Measurements from ENCODE around the gene BRCA2. TPM values are rescaled to one million over a fixed set of nuclear protein-coding genes. Genes with fewer than 3 reads are reported as not detected.
"Not testable (repeated sequence)": the region's sequence is repeated elsewhere in the genome, so short reads cannot be mapped to it uniquely, and the experiment has no call there.

BRCA2 gene
- total RNA-seq, 1 donor from 2014 or later = 1.9 TPM

DNA sequence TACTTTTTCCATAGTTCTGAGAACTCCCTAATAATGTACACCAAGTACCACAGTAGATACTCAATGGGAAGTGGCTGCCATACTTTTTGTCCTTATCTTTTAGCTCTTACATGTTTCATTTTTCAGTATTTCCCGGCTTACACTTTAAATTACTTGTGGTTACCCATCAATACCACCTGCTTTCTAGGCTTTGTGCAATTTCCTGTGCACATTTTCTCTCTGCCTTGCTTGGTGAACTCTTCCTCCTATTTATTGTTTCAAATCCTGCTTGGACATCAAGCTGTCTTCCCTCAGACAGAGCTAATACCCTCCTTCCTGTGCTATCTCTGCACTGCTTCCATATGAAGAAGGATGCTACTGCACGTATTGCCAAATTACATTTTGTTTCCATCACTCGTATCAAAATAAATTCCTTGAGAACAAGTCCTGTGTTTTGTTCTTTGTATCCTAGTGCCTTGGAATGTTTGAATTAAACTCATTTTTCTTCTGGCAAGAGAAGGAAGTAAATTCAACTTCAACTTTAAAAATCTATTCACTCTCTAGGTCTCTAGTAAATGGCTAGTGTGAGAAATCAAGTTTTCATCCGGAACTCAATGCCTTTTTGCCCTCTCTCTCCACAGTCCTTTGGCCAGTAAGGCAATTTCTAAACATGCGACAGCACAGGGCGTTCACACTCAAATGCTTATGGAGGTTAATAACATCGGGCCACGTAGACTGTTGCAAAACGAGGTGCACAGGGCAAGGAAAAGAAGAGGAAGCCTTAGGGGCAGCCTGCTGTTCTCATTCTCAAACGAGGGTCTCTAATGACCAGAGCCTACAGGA, 5.8 kb upstream of the BRCA2 start:
- no peak for DNase-seq (ENCODE audit: low spot score)

DNA sequence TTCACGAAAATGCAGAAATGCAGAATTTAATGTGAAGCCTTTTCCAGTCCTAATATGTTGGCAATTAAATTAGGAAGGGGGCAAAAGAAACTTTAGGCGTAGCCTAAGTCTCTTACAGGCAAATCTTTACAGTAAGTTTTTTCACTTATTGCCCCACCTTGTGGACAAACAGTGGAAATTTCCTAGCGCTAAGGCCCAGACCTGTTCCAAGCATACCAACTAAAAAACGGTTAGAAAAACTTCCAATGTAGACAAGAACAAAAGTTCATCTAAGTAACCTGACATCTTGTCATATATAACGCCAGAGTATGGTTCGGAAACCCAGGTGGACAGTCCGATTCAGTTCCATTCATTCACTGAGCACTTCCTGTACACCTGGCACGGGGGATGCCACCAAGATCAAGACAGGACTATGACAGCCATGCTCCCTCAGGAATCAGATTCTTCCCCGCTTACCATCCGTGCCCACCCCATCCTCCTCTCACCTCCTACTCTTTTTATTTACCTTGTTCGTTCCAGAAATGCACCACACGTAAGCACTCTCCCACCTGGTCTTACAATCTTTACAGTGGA, 5.1 kb upstream of the BRCA2 start:
- DNase-seq (ENCODE audit: low spot score) = no peak

DNA sequence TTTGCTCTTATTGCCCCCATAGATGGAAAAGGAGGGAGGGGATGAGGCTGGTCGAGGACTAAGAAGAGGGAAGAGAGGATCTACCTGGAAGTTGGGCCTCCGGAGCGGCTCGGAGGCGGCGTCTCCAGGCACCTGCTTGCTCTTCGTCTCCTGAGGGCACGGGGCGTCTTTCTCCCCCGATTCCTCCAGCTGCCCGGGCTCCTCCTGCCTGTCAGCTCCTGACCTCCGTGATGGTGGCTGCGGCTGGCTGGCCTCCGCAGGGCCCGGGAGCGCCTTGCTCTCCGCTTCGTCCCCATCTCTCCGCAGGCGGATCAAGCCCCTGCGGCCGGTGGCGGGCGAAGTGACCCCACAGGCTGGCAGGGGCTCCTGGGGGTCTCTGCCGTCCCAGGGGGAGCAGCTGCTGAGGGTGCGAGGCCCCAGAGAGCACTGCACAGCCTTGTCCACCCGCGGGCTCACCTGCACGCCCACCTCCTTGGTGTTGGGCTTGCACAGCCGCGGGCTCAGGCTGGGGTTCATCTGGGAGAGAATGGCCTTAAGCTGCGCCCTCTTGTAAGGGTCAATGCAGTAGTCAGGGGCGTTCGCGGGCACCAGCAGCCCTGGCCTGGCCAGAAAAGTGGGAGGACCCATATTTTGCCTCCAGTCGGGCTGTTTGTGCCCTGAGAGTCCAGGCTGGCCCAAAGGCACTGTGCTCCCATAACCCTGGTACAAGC, 4.0 kb upstream of the BRCA2 start:
- no peak for DNase-seq (ENCODE audit: low spot score)

DNA sequence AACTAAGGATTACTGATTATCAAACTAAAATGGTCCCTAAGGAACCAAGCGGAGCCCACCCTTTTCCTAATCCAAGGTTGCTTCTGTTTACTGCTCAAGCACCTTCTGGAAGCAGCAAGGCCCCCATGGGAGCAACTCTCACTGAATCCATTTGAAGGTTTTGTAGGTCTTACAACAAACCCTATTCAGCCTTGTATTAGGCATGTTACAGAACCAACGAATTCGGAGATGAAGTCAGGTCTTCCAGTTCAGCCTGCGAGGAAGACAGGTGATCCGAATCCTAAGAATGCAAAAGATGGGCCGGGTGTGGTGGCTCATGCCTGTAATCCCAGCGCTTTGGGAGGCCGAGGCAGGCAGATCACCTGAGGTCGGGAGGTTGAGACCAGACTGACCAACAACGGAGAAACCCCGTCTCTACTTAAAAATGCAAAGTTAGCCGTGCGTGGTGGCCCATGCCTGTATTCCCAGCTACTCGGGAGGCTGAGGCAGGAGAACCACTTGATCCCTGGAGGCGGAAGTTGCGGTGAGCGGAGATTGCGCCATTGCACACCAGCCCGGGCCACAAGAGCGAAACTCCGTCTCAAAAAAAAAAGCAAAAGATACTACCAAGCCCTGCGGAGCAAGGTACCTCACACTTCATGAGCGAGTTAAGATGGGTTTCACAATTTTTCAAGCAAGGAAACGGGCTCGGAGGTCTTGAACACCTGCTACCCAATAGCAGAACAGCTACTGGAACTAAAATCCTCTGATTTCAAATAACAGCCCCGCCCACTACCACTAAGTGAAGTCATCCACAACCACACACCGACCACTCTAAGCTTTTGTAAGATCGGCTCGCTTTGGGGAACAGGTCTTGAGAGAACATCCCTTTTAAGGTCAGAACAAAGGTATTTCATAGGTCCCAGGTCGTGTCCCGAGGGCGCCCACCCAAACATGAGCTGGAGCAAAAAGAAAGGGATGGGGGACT, 754 bp upstream of the BRCA2 start:
- no peak for DNase-seq (ENCODE audit: low spot score)

DNA sequence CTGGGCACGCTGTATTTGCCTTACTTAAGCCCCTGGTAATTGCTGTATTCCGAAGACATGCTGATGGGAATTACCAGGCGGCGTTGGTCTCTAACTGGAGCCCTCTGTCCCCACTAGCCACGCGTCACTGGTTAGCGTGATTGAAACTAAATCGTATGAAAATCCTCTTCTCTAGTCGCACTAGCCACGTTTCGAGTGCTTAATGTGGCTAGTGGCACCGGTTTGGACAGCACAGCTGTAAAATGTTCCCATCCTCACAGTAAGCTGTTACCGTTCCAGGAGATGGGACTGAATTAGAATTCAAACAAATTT, 676 bp downstream of the BRCA2 start:
- DNase-seq (ENCODE audit: low spot score) = no peak

DNA sequence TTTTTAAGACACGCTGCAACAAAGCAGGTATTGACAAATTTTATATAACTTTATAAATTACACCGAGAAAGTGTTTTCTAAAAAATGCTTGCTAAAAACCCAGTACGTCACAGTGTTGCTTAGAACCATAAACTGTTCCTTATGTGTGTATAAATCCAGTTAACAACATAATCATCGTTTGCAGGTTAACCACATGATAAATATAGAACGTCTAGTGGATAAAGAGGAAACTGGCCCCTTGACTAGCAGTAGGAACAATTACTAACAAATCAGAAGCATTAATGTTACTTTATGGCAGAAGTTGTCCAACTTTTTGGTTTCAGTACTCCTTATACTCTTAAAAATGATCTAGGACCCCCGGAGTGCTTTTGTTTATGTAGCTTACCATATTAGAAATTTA, 1.2 kb downstream of the BRCA2 start:
- DNase-seq (ENCODE audit: low spot score) = no peak

DNA sequence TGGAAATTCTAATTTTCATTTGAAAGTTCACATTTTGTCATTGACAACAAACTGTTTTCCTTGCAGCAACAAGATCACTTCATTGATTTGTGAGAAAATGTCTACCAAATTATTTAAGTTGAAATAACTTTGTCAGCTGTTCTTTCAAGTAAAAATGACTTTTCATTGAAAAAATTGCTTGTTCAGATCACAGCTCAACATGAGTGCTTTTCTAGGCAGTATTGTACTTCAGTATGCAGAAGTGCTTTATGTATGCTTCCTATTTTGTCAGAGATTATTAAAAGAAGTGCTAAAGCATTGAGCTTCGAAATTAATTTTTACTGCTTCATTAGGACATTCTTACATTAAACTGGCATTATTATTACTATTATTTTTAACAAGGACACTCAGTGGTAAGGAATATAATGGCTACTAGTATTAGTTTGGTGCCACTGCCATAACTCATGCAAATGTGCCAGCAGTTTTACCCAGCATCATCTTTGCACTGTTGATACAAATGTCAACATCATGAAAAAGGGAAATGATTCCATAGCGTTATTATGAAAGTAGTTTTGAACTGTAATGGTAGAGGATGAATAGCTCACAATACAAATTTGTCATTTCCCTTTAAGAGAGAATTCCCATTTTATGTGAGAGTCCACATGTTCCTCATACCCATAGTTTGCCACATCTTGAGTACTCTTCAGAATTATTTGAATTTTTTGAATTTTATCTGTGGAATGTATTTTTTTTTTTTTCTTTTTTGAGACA, 2.6 kb downstream of the BRCA2 start:
- DNase-seq (ENCODE audit: low spot score) = no peak

- no peak for DNase-seq (ENCODE audit: low spot score)
Measured at GRCh38 chr13:32320528-32320927, 5.2 kb downstream of the BRCA2 start.

DNA sequence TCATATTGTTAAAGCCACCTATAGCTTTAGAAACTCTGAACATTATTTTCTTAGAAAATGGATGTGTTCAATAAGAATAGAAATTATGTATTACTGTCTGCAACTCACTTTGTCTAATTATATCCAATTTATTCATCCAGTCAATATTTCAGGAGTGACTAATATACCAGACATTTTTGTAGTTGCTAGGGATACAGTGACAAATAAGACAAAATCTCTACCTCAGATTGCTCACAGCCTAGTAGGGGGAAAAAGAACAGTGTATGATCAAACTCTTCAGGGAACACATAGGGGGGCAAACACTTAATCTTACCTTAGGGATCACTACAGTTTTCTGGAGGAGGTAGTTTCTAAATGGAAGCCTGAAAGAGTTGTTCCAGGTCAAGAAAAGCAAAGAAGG, 8.6 kb downstream of the BRCA2 start:
- DNase-seq (ENCODE audit: low spot score) = no peak

DNA sequence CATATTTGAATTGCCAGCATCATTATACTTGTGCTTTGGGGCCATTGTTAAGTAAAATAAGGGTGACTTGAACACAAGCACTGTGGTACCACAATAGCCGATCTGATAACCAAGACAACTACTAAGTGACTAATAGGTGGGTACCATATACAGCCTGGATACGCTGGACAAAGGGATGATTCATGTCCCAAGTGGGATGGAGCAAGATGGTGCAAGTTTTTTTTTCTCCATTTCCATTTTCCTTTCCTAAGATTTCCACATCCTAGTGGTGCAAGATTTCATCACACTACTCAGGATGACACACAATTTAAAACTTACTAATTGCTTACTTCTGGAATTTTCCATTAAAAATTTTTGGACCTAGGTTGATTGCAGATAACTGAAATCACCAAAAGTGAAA, 15.1 kb downstream of the BRCA2 start:
- no peak for DNase-seq (ENCODE audit: low spot score)

- DNase-seq (ENCODE audit: low spot score) = no peak
Measured at GRCh38 chr13:32334671-32335070, 19.4 kb downstream of the BRCA2 start.

DNA sequence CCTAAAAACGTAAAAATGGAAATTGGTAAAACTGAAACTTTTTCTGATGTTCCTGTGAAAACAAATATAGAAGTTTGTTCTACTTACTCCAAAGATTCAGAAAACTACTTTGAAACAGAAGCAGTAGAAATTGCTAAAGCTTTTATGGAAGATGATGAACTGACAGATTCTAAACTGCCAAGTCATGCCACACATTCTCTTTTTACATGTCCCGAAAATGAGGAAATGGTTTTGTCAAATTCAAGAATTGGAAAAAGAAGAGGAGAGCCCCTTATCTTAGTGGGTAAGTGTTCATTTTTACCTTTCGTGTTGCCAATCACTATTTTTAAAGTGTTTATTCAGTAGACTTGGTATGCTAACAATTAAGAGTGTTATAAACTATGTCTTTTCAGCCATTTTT, 25.6 kb downstream of the BRCA2 start:
- no peak for DNase-seq (ENCODE audit: low spot score)

GRCh38 chr13:32347651-32348050, 32.3 kb downstream of the BRCA2 start:
- no peak for DNase-seq (ENCODE audit: low spot score)

DNA sequence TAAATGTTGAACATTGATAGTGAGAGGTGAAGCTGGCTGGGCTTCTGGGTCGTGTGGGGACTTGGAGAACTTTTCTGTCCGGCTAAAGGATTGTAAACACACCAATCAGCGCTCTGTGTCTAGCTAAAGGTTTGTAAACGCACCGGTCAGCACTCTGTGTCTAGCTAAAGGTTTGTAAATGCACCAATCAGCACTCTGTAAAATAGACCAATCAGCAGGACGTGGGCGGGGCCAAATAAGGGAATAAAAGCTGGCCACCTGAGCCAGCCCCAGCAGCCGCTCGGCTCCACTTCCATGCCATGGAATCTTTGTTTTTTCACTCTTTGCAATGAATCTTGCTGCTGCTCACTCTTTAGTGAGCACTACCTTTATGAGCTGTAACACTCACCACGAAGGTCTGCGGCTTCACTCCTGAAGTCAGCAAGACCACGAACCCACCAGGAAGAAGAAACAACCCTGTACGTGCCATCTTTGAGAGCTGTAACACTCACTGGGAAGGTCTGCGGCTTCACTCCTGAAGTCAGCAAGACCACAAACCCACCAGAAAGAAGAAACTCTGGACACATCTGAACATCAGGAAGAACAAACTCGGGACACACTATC, 35.6 kb downstream of the BRCA2 start:
- DNase-seq (ENCODE audit: low spot score) = not testable (repeated sequence)

DNA sequence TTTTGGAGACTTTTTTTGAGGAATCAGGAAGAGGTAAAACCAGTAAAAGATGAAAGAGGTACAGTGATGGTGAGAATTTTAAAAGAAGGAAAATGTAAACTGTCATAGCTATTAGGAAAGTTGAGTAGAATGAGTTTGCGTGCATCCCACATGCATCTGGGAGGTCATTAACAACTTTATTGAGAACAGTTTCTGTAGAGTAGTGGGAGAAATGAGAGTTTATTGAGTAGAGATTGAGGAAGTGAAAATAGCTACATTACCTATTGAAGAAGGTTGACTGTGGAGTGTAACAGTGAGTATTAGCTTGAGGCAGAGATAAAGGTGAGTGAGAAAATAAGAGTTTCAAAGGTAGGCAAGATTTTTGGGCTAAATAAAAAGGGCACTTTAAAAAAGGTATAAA, 38.7 kb downstream of the BRCA2 start:
- no peak for DNase-seq (ENCODE audit: low spot score)

DNA sequence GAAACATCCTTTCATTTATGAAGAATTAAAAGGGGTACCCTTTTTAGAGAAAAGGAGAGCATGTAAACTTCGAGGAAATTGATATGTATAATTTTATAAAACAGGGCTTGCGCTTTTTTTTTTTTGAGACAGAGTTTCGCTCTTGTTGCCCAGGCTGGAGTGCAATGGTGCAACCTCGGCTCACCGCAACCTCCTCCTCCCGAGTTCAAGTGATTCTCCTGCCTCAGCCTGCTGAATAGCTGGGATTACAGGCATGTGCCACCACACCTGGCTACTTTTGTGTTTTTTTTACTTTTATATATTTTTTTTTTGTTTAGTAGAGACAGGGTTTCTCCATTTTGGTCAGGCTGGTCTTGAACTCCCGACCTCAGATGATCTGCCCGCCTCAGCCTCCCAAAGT, 40.6 kb downstream of the BRCA2 start:
- DNase-seq (ENCODE audit: low spot score) = not testable (repeated sequence)

- DNase-seq (ENCODE audit: low spot score) = no peak
Measured at GRCh38 chr13:32362574-32362973, 47.3 kb downstream of the BRCA2 start.

GRCh38 chr13:32370805-32371204, 55.5 kb downstream of the BRCA2 start:
- DNase-seq (ENCODE audit: low spot score) = no peak

DNA sequence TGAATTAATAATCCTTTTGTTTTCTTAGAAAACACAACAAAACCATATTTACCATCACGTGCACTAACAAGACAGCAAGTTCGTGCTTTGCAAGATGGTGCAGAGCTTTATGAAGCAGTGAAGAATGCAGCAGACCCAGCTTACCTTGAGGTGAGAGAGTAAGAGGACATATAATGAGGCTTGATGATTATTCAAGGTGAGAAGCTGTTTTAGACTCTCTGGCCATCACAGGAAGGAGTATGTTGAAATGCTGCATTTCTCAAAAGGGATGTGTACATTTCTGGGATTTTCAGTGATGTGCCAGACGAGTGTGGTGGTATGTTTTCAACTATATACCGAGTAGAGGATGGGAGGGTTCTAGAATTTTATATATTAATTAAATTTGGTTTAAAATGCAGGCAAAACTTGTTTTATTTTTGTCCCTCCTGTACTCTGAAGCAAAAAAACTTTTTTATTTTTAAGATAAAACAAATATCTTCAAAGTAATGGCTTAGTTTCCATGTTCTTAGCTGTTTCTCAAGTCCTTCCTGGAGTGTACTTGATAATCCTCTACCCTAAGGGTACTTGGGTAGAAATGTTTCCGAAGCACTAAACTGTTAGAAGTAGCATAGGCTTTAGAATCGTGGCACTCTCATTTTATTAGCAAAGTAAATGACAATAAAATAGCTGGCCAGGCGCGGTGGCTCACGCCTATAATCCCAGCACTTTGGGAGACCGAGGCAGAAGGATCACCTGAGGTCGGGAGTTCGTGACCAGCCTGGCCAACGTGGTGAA, 61.5 kb downstream of the BRCA2 start:
- no peak for DNase-seq (ENCODE audit: low spot score)

DNA sequence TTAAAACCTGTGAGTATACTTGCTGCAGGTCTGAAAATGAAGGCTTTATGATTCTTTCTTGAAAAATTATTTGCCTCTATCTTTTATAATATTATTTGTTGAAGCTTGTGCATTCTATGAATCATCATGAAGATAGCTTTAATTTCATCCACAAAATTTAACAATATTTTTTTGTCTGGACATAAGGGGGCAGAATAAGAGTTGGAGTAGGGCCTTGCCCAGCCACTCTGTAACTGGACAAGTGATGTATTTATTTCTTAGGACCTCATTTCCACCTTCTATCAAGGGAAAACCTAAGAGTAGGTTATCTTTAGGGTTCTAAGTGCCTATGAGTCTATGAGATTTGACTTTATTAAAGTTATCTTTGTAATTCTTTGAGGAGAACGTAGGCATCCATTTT, 62.7 kb downstream of the BRCA2 start:
- no peak for DNase-seq (ENCODE audit: low spot score)
